ENCODE measurements around the gene DNM2.

The DNM2 gene

DNA sequence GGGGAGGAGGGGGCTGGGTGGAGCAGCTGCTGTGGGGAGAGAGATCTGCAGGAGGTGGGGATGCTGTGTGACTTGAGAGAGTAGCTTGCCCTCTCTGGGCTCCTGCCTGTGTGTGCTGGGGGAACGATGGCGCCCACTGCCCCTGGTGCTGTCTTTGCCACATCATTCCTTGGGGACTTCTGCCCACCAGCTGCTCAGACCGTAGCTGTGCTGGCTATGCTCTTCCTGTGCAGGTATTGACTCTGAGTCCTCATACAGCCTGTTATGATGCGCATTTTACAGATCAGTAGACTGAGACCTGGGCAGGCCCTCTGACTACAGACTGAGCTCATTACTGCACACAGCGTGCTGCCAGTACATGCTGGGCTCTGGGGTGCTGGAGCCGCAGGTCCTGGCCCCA, 51.1 kb downstream of the DNM2 start:
- in situ Hi-C loops (cut with MboI; ENCODE audit: low sequenced_read_pairs), result no loop called here

DNA sequence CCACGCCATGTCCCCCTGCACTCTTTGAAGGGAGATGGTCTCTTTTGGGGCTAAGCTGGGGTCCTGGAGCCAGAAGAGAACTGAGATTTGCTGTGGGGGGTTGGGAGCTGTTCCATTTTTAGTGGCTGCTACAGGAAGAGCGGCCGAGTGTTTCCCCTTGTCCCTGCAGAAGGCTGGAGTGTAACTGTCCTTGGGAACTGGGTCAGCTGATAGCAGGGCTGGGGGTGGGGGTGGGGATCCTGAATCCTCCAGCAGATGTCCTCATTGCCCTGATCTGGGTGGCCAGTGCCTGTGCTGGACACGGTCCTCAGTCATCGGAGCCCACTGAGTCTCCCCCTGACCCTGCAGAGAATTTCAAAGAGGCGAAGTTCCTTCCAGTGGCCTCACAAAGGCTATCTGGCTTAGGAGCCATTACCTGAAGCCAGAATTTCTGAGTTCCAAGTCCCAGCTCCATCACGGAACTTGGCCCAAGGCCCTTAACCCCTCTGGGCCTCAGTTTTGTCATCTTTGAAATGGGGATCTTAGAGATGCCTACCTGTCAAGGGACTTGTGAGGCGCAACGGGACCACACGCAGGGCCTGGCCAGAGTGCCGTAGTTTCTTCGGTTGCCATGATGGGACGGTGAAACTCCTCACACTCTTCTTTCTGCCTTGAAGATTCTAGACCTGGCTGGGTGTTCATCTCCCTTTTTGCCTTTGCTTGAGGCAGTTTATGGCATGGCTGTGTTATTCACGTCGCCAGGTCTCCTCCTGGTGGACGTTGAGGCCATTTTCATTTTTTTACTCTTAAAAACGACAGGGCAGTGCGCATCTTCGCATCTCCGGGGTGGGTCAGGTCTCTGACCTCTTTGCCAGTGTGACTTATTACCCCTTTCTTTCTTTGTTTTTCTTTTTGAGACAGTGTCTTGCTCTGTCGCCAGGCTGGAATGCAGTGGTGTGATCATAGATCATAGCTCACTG, 51.9 kb downstream of the DNM2 start:
- in situ Hi-C loops (cut with MboI; ENCODE audit: low sequenced_read_pairs), result no loop called here

DNA sequence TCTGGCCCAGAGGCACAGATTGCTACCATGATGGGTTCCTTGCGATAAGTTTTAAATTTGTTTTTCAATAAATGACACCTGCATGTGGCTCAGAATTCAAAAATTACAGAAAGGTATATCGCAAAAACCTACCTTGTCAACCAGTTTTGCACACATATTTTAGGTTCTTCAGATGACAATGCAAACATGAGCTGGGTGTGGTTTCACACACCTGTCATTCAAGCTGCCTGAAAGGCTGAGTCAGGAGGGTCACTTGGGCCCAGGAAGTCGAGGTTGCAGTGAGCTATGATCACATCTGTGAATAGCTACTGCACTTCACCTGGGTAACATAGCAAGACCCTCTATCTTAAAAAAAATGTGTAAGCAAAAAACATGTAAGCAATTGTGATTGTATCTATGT, 56.1 kb downstream of the DNM2 start:
- in situ Hi-C loops (cut with MboI; ENCODE audit: low sequenced_read_pairs), result no loop called here

DNA sequence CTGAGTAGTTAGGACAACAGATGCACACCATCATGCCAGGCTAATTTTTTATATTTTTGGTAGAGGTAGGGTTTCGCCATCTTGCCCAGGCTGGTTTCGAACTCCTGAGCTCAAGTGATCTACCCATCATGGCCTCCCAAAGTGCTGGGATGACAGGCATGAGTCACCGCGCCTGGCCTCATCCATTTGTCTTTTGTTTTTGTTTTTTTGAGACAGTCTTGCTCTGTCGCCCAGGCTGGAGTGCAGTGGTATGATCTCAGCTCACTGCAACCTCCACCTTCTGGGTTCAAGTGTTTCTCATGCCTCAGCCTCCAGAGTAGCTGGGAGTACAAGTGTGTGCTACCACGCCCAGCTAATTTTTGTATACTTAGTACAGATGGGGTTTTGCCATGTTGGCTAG, 57.0 kb downstream of the DNM2 start:
- in situ Hi-C loops (cut with MboI; ENCODE audit: low sequenced_read_pairs), result no loop called here

DNA sequence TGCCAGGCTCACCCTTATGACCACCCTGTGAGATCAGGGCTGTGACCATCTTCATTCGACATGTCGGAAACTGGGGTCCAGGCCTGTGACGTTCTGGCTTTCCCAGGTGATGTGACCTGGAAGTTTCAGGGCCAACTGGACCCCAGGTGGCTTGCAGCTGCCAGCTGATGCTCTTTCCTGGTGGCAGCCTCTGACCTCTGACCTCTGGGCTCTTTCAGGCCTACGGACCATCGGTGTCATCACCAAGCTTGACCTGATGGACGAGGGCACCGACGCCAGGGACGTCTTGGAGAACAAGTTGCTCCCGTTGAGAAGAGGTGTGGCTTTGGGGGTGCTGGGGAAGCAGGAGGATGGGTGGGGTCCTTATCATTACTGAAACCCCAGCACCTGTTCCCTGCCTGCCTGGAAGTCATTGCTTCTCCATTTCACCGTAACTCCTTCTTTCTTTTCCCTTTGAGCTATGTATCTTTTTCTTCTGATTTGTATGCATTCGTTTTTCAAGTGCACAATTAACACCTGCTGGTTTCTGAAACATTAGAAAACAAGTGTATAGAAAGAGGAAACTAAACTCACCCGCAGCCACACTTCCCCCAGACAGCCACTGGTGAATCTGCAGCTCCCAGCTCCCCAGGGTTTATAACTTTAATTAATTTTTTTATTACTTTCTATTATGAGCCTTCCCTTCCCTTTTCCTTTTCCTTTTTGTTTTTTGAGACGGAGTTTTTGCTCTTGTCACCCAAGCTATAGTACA, 59.2 kb downstream of the DNM2 start:
- in situ Hi-C loops (cut with MboI; ENCODE audit: low sequenced_read_pairs), result no loop called here

DNA sequence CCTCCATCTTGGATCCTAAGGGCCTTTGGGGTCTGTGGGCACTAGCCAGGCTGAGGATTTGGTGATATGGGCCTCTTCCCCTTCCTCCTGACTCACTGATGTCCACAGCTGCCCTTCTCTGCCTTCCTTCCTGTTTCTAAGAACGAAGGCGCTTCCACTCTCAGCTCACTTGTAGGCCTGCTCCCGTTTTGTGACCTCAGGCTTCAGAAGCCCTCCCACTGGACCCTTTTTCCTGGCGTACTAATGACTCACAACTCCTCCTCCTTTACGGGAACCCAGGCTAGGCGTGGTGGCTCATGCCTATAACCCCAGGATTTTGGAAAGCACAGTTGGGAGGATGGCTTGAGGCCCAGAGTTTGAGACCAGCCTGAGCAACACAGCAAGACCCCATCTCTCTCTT, 62.5 kb downstream of the DNM2 start:
- in situ Hi-C loops (cut with MboI; ENCODE audit: low sequenced_read_pairs), result no loop called here

DNA sequence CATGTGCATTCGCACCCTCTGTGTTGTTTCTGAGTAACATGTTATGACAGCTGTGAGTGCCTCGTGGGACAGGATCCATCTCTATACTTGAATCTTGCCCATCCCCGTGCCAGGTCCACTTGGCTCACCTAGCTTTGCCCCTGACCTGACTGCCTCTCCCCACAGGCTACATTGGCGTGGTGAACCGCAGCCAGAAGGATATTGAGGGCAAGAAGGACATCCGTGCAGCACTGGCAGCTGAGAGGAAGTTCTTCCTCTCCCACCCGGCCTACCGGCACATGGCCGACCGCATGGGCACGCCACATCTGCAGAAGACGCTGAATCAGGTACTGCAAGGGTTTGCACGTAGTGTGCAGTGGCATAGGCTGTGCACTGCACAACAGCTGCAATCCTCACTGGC, 64.9 kb downstream of the DNM2 start:
- in situ Hi-C loops (cut with MboI; ENCODE audit: low sequenced_read_pairs), result no loop called here

DNA sequence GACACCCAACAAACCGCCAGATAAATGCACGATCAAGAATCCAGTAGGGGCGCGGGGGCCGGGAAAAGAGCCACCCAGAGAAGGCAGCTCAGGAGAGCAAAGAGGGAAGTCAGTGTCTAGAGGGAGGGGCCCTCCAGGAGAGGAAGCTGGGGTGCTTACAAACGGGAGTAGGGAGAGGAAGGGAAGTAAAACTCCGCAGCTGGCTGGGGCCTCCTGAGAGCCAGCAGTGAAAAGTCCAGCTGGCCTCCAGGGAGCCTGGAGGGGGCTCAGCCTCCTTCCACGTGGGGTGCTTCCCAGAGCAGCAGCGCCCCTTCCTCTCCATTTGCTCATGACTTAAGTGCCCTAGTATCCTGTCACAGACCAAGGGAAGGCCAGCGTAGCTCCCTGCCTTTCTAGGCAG, 66.4 kb downstream of the DNM2 start:
- in situ Hi-C loops (cut with MboI; ENCODE audit: low sequenced_read_pairs), result no loop called here

DNA sequence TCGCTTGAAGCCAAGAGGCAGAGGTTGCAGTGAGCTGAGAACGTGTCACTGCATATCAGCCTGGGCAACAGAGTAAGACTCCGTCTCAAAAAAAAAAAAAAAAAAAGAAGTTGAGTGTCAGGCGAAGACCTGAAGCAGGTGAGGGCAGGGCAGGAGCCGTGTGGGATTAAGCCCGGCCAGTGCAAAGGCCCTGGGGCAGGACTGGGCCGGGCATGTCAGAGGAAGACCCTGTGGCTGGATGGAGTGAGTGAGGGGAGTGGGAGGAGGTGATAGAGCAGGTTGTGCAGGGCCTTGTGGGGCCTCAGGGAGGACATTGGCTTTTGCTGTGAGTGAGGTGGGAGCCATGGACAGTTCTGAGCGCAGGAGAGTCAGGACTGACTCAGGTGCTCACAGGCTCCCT, 70.3 kb downstream of the DNM2 start:
- in situ Hi-C loops (cut with MboI; ENCODE audit: low sequenced_read_pairs), result no loop called here

DNA sequence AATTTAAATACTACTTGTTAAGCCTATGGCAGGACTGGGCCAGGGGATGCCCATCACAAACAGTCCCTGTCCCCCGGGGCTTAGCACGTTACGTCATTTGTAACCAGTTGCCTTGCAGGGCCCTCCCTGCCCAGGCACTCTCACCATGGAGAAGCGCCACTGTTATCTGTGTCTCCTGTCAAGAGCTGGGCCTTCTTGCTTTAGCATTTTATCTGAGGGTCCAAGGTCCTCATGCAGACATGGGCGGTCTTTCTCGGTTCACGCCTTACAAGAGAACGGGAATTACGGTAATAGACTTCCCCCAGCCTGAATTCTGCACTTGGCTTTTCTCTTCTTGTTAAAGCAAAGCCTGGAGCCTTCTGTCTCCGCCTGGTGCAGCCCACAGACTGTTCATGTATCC, 72.0 kb downstream of the DNM2 start:
- in situ Hi-C loops (cut with MboI; ENCODE audit: low sequenced_read_pairs), result no loop called here

DNA sequence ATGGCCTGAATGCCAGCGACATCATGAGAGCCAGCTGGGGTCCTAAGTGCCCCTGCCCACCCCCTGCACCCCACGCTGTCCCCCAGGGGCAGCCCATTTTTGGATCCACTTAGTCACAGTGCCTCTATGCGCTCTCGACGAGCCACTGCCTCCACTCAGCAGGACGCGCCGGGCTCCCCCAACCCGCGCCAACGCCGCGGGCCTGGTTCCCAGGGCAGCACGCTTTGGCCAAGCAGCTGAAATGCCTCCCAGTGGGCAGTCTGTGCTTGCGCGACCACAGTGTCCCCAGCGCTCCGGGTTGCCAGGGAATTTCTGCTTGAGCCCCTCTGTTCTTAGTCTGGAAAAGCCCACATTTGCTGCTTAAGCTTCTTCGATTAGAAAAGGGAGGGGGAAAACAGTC, 78.8 kb downstream of the DNM2 start:
- in situ Hi-C loops (cut with MboI; ENCODE audit: low sequenced_read_pairs), result no loop called here

DNA sequence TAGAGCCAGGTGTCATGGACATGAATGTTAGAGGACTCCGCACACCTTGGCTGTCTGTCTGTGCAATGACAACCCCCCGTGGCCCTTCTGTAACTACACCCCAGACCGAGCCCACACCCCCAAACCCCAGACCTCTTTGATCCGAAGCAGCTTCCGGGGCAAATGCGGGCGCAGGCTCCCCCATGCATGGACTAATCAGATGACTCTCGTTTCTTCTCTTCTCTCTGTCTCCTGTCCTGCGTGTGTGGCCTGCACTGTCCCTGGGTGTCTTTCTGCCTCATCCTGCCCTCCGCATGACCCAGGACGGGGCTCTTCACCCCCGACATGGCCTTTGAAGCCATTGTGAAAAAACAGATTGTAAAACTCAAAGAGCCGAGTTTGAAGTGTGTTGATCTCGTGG, 79.2 kb downstream of the DNM2 start:
- in situ Hi-C loops (cut with MboI; ENCODE audit: low sequenced_read_pairs), result no loop called here

DNA sequence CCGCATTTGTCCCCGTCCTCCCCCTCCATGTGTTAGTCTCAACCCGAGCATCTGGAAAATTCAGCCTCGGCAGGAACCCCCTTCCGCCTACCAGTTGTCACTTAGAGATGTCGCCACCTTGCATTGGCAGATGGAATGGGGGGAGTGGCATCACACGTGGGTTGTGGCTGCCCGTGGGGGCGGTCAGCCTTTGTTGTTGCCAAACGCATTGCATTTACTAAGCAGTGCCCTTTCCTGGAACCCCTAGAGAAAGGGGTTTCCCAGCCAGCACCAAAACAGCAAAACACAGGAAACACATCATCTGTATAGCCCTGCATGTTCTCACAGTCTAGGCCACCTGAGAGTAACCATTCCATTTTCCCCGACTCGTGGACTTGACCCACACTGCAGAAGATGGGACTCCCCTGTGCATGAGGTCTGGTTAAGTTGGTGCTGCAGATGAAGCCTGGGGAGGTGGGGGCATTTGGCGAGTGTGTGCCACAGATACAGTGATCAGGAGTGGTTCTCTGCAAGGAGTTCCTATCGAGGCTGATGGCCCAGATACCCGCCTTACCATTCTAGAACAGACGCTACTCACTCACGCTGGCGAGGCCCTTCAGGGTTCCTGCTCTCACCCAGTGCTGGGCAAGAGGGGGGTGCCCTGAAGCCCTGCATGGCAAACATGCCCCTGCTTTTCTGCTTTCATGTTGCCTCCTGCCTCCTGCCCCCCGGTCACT, 79.8 kb downstream of the DNM2 start:
- in situ Hi-C loops (cut with MboI; ENCODE audit: low sequenced_read_pairs), result no loop called here

DNA sequence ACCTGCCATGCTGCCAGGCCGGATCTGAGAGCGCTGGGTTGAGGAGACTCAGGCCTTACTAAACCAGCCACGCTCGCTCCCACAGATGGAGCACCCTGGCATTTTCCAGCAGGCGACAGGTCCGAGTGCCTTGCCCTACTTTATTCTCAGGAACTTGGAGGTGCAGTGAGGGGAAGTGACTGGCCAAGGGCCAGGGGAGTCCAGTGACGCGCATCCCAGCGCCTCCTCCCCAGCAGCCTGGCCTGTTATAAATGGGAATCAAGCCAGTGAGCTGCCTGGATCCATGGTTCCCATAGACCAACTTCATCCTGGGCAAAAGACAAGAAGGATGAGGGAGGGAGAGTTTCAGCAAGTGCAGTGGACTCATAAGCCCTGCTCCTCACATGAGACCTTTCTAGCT, 82.6 kb downstream of the DNM2 start:
- in situ Hi-C loops (cut with MboI; ENCODE audit: low sequenced_read_pairs), result no loop called here

DNA sequence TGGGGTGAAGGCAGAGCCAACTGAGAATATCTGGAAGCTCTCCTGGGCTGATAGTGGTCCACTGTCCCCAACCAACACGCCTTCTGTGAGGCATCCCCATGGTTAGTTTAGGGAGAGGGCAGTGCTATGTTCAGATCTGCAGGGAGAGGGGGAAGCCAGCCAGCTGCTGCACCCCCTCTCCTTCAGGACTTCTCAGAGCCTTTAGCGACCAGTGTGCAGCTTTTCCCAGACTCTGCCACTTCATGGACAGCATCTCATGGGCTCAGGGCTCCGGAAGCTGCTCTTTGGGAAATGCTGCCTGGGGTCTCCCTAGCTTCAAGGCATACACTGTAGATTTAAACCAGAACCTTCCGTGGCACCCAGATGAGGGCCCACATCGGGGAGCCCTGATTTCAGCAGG, 84.6 kb downstream of the DNM2 start:
- in situ Hi-C loops (cut with MboI; ENCODE audit: low sequenced_read_pairs), result no loop called here

DNA sequence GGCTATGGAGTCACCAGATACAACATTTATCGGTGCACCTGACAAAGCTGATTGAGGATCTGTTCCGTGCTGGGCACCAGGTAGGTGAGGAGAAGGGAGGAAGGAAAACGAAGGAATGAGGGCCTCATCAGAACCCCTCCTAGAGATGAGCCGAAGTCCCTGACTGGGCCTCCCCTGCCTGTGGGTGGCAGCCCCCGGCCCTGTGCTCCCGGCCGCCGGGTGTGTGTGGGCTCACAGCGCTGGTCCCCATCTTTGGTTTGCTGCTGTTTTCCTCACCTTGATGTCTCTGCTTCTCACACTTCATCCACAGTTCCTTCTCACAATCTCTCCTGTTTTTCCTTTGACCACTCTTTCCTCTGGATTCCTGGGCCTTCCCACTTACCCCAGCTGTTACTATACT, 85.4 kb downstream of the DNM2 start:
- in situ Hi-C loops (cut with MboI; ENCODE audit: low sequenced_read_pairs), result no loop called here

DNA sequence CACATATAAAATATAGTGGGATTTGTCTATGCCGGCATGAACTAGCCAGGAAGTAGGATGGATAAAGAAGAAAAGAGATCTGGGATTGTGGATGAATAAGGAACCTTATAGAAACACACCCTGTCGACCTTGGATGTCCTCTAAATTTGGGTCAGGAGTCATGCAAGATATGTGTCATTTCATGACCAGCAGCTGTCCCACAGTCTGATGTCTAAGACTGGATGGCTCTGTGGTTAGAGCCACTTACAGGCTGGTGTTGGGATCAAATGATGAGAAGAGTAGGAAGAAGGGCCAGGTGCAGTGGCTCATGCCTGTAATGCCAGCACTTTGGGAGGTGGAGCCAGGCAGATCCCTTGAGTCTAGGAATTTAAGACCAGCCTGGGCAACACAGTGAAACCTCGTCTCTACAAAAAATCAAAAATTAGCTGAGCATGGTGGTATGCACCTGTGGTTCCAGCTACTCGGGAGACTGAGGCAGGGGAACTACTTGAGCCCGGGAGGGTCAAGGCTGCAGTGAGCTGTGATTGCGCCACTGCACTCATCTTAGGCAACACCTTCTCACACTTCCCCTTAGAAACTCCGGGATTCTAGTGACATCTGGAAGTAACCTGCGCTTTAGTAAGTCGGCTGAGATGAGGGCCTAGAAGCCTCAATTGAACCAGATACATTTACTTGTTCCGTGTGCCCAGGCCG, 87.3 kb downstream of the DNM2 start:
- in situ Hi-C loops (cut with MboI; ENCODE audit: low sequenced_read_pairs), result no loop called here

DNA sequence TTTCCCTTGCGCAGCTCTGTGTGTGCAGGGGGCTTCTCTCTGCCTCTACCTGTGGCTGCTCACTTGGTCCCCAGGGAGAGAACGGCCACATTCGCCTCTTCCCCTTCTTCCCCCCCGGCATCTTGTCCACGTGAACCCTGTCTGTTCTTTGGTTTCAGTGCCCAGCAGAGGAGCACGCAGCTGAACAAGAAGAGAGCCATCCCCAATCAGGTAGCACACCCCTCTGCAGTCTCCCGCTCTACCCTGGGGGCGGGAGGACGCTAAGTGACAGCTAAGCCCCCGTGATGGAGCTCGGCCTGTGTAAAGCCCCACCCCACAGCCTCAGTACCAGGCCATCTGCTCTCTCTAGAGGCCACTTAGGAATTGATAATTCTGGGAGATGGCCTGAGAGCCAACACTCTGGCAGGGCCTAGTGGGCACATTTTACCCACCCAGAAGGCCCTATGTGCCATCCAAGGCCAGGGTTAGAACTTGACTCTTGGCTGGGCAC, 87.9 kb downstream of the DNM2 start:
- in situ Hi-C loops (cut with MboI; ENCODE audit: low sequenced_read_pairs), result no loop called here

DNA sequence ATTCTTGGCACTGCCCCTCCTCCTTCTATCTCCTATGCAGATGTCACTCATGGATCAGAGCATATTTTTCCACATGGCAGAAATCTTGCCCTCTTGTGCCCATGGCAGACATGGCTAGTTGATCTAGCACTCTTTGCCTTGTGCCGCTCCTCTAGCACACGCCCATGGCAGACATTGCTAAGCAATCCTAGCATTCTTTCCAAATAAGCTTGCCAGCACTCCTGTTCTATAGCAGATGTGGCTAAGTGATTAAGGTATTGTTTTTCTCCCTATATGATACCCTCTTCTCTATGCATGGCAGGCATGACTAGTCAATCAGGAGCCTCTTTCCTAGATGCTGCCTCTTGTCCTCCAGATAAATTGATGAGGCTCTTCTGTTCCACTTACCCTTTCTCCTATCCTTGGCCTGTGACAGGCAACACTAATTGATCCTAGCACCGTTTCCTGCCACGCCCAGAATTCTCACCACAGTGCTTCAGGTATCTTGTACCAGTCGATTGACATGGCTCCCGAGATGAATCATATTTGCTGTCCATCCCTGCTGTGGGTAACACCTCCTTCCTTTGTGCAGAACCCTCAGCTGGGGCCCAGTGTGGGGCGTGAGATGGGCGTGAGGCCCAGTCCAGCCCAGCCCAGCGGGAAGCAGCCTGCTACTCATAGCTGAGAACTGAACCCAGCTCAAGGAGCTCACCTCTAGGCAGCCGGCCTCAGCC, 91.2 kb downstream of the DNM2 start:
- in situ Hi-C loops (cut with MboI; ENCODE audit: low sequenced_read_pairs), result no loop called here

DNA sequence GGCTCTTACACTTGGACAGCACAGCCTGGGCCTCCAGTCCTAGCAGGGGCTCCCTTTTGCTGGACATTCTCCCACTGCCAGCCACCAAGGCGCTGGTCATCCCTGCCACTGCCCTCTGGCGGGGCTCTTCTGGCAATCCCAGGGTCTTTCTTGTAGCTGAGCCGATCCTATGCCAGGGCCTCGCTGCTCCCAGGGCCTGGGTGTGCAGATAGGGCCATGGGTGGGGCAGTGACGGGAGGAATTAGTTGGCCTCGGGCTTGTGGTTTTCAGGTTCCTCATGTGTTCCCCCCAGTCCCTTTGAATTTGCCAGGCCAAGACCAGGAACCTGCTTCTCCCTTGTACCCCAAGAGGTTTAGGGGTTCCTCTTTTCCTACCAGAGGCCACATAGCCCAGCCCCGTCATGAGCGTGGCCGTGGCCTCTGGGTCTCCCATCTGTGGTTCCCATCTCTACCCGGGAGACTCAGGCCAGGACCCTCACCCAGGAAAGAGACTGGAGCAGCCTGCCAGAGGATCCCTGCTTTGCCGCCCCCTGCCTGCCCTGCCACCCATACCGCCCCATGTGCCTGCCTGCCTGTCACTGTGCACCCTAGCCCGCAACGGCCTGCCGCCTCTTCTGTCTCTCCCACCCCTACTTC, 91.9 kb downstream of the DNM2 start:
- in situ Hi-C loops (cut with MboI; ENCODE audit: low sequenced_read_pairs), result no loop called here

Measured in HL-60/S4 (cell line).